SK-N-MC (cell line): Measurements from ENCODE around the gene LARP6.

ENCODE experiments used
- DNase-seq: peaks from one replicate; pipeline ENCODE4 v3.0.0-alpha.2; 2011; ENCODE audit warnings: low read depth, low spot score
- H3K27ac ChIP-seq: fragments of 200-600 bp; sonication (generic); 2 replicates; pipeline ENCODE4 v1.5.1; 2016; ENCODE audit warnings: mixed run types
- H3K36me3 ChIP-seq: fragments of 200-600 bp; sonication (generic); 2 replicates; pipeline ENCODE4 v1.6.1; 2017; ENCODE audit warnings: antibody characterized with exemption, low read length, mixed read lengths; ENCODE audit not compliant: insufficient read depth
- H3K4me3 ChIP-seq: fragments of 200-600 bp; sonication (generic); 2 replicates; pipeline ENCODE4 v1.5.1; 2016
- H3K9ac ChIP-seq: fragments of 200-600 bp; sonication (generic); 2 replicates; pipeline ENCODE4 v1.8.0; 2017; ENCODE audit warnings: mixed run types, mixed read lengths; ENCODE audit not compliant: insufficient read length
- H3K9me3 ChIP-seq: fragments of 200-600 bp; sonication (generic); 2 replicates; pipeline ENCODE4 v1.6.1; 2017; ENCODE audit warnings: low read depth, mild to moderate bottlenecking, antibody characterized with exemption, low read length, moderate library complexity, mixed read lengths
- EZH2 ChIP-seq: fragments of 200-600 bp; sonication (generic); IDR thresholded peaks from one replicate; pipeline ENCODE4 v1.6.1; 2017; ENCODE audit warnings: antibody characterized with exemption
- FOXP2 ChIP-seq: optimal IDR thresholded peaks from 2 replicates; pipeline ENCODE3; 2011; ENCODE audit warnings: mild to moderate bottlenecking, moderate library complexity; ENCODE audit not compliant: insufficient read depth; ENCODE audit errors: extremely low read length, control extremely low read depth
- POLR2AphosphoS5 ChIP-seq: IDR thresholded peaks from 2 replicates; pipeline ENCODE4 v1.6.1; 2012; ENCODE audit warnings: mild to moderate bottlenecking, low read depth, low read length, borderline replicate concordance

The LARP6 gene

GRCh38 chr15:70786996-70787395 lies 67.0 kb downstream of the LARP6 start:
- Histone ChIP-seq H3K27ac (no peak overlapping the region), H3K4me3 (no peak overlapping the region), H3K36me3 (no peaks in the 10 kb centered on the region), H3K9ac (no peak overlapping the region), H3K9me3 (no peaks in the 10 kb centered on the region)
- no peak for TF ChIP-seq POLR2AphosphoS5
- TF ChIP-seq EZH2 = no peak
- TF ChIP-seq FOXP2 = no peak
- no peak for DNase-seq

GRCh38 chr15:70783610-70784022 lies 70.3 kb downstream of the LARP6 start:
- H3K9ac ChIP-seq = no peak overlapping the region

GRCh38 chr15:70783041-70783440 lies 70.9 kb downstream of the LARP6 start:
- H3K9me3 ChIP-seq = no peaks in the 10 kb centered on the region
- no peak overlapping the region for H3K4me3 ChIP-seq
- H3K27ac ChIP-seq = no peak overlapping the region
- H3K9ac ChIP-seq = no peak overlapping the region
- TF ChIP-seq EZH2 (no peak), POLR2AphosphoS5 (no peak), FOXP2 (no peak)
- H3K36me3 ChIP-seq = no peaks in the 10 kb centered on the region
- no peak for DNase-seq

More at GRCh38 chr15:70783610-70784022, 70.3 kb downstream of the LARP6 start:
- no peak overlapping the region for H3K4me3 ChIP-seq
- TF ChIP-seq EZH2 = no peak
- no peak for TF ChIP-seq POLR2AphosphoS5
- no peak for TF ChIP-seq FOXP2
- no peak overlapping the region for H3K27ac ChIP-seq
- no peak for DNase-seq
- H3K36me3 ChIP-seq = no peaks in the 10 kb centered on the region
- no peaks in the 10 kb centered on the region for H3K9me3 ChIP-seq

GRCh38 chr15:70781236-70781635 lies 72.7 kb downstream of the LARP6 start:
- no peak for DNase-seq
- Histone ChIP-seq H3K9ac (no peak overlapping the region), H3K4me3 (no peak overlapping the region), H3K27ac (no peak overlapping the region), H3K36me3 (no peaks in the 10 kb centered on the region), H3K9me3 (no peaks in the 10 kb centered on the region)
- no peak for TF ChIP-seq FOXP2
- TF ChIP-seq EZH2 = no peak
- TF ChIP-seq POLR2AphosphoS5 = no peak
